Subcutaneous abdominal adipose tissue (tissue), 5 donors: ENCODE results near the gene NXN.
"Not testable (repeated sequence)": the region's sequence is repeated elsewhere in the genome, so short reads cannot be mapped to it uniquely, and the experiment has no call there.

Experiments
- H3K27ac ChIP-seq: one replicate; pipeline ENCODE4 v1.7.0; 2013; ENCODE audit warnings: low read depth, mild to moderate bottlenecking, inconsistent platforms, low read length, moderate library complexity
- H3K27me3 ChIP-seq, 5 donors: one replicate each; pipeline ENCODE4 v1.7.0; 2013; ENCODE audit warnings: low read length in 5 of 5, inconsistent platforms in 1 of 5; ENCODE audit not compliant: control insufficient read depth in 5 of 5, insufficient read depth in 4 of 5
- H3K36me3 ChIP-seq, 5 donors: one replicate each; pipeline ENCODE4 v1.7.0; 2013; ENCODE audit warnings: low read length in 5 of 5; ENCODE audit not compliant: control insufficient read depth in 5 of 5, insufficient read depth in 5 of 5
- H3K4me1 ChIP-seq, 5 donors: one replicate each; pipeline ENCODE4 v1.7.0; 2013; ENCODE audit warnings: low read length in 5 of 5, mild to moderate bottlenecking in 3 of 5, moderate library complexity in 1 of 5; ENCODE audit not compliant: control insufficient read depth in 5 of 5, insufficient read depth in 5 of 5
- H3K4me3 ChIP-seq, 5 donors: one replicate each; pipeline ENCODE4 v1.7.0; 2013; ENCODE audit warnings: low read length in 5 of 5, low read depth in 1 of 5
- H3K9ac ChIP-seq, 5 donors: one replicate each; pipeline ENCODE4 v1.7.0; 2013; ENCODE audit warnings: low read length in 5 of 5, mild to moderate bottlenecking in 4 of 5, moderate library complexity in 3 of 5
- H3K9me3 ChIP-seq, 5 donors: one replicate each; pipeline ENCODE4 v1.7.0; 2013; ENCODE audit warnings: low read length in 5 of 5; ENCODE audit not compliant: control insufficient read depth in 5 of 5
- donor health status: healthy.
- donor health status: healthy.
- donor health status: healthy.
- donor health status: healthy.
- donor health status: healthy.

Gene NXN

GRCh38 chr17:778096-778495, 201.5 kb downstream of the NXN start:
- Histone ChIP-seq H3K27me3 (no peaks in the 10 kb centered on the region), H3K4me3 (no peak overlapping the region), H3K4me1 (peaks cover 3 to 22% (median 17%) of the 10 kb centered on the region in 5 donors), H3K27ac (no peak overlapping the region), H3K9ac (no peak overlapping the region), H3K36me3 (peaks cover 20 to 56% (median 50%) of the 10 kb centered on the region in 5 donors), H3K9me3 (no peaks in the 10 kb centered on the region)

- Histone ChIP-seq H3K9me3 (no peaks in the 10 kb centered on the region), H3K27ac (no peak overlapping the region), H3K9ac (no peak overlapping the region), H3K27me3 (no peaks in the 10 kb centered on the region), H3K4me3 (no peak overlapping the region), H3K4me1 (no peaks in the 10 kb centered on the region), H3K36me3 (peaks cover 38 to 82% (median 76%) of the 10 kb centered on the region in 5 donors)
Measured at GRCh38 chr17:774313-774584, 205.3 kb downstream of the NXN start.

- H3K27me3 ChIP-seq = no peaks in the 10 kb centered on the region
- H3K36me3 ChIP-seq = peaks cover 38 to 86% (median 82%) of the 10 kb centered on the region in 5 donors
- no peak overlapping the region for H3K4me3 ChIP-seq
- no peak overlapping the region for H3K9ac ChIP-seq
- H3K27ac ChIP-seq = no peak overlapping the region
- no peaks in the 10 kb centered on the region for H3K4me1 ChIP-seq
- H3K9me3 ChIP-seq = no peaks in the 10 kb centered on the region
Measured at GRCh38 chr17:773467-774312, 205.9 kb downstream of the NXN start.

- H3K9ac ChIP-seq = no peak overlapping the region
- peaks cover 36 to 81% (median 76%) of the 10 kb centered on the region in 5 donors for H3K36me3 ChIP-seq
- H3K27ac ChIP-seq = no peak overlapping the region
- no peak overlapping the region for H3K4me3 ChIP-seq
- H3K27me3 ChIP-seq = no peaks in the 10 kb centered on the region
- no peaks in the 10 kb centered on the region for H3K4me1 ChIP-seq
- H3K9me3 ChIP-seq = no peaks in the 10 kb centered on the region
Measured at GRCh38 chr17:773016-773415, 206.6 kb downstream of the NXN start.

GRCh38 chr17:767076-767475, 212.5 kb downstream of the NXN start:
- Histone ChIP-seq H3K9me3 (no peaks in the 10 kb centered on the region), H3K27me3 (no peaks in the 10 kb centered on the region), H3K9ac (no peak overlapping the region), H3K4me1 (no peaks in the 10 kb centered on the region), H3K27ac (no peak overlapping the region), H3K36me3 (peaks cover 28 to 75% (median 68%) of the 10 kb centered on the region in 5 donors), H3K4me3 (no peak overlapping the region)

GRCh38 chr17:760371-760770, 219.2 kb downstream of the NXN start:
- Histone ChIP-seq H3K4me1 (no peaks in the 10 kb centered on the region), H3K27ac (no peak overlapping the region), H3K9me3 (no peaks in the 10 kb centered on the region), H3K9ac (no peak overlapping the region), H3K27me3 (no peaks in the 10 kb centered on the region), H3K36me3 (peaks cover 3 to 66% (median 54%) of the 10 kb centered on the region in 5 donors), H3K4me3 (no peak overlapping the region)

- no peaks in the 10 kb centered on the region for H3K27me3 ChIP-seq
Measured at GRCh38 chr17:759964-760363, 219.6 kb downstream of the NXN start.

GRCh38 chr17:756010-756567, 223.5 kb downstream of the NXN start:
- not testable (repeated sequence) for H3K27ac ChIP-seq, H3K4me3 ChIP-seq, H3K27me3 ChIP-seq, H3K9me3 ChIP-seq, H3K9ac ChIP-seq
- peaks cover 3 to 33% (median 31%) of the 10 kb centered on the region in 5 donors for H3K36me3 ChIP-seq
- peaks cover 3 to 16% (median 13%) of the 10 kb centered on the region in 5 donors for H3K4me1 ChIP-seq

More at GRCh38 chr17:759964-760363, 219.6 kb downstream of the NXN start:
- no peak overlapping the region for H3K27ac ChIP-seq
- no peaks in the 10 kb centered on the region for H3K9me3 ChIP-seq
- H3K4me1 ChIP-seq = no peaks in the 10 kb centered on the region
- H3K36me3 ChIP-seq = peaks cover 3 to 62% (median 50%) of the 10 kb centered on the region in 5 donors
- no peak overlapping the region for H3K4me3 ChIP-seq
- H3K9ac ChIP-seq = no peak overlapping the region

- H3K9ac ChIP-seq, H3K27ac ChIP-seq, H3K27me3 ChIP-seq, H3K9me3 ChIP-seq, H3K4me3 ChIP-seq: not testable (repeated sequence)
- Histone ChIP-seq H3K36me3 (peaks cover 3 to 29% (median 27%) of the 10 kb centered on the region in 5 donors), H3K4me1 (peaks cover 6 to 23% (median 19%) of the 10 kb centered on the region in 5 donors)
Measured at GRCh38 chr17:755319-755961, 224.1 kb downstream of the NXN start.

GRCh38 chr17:753418-753817, 226.2 kb downstream of the NXN start:
- Histone ChIP-seq H3K36me3 (peaks cover 0 to 19% (median 13%) of the 10 kb centered on the region in 5 donors), H3K9ac (no peak overlapping the region), H3K4me1 (peaks cover 6 to 25% (median 22%) of the 10 kb centered on the region in 5 donors), H3K27me3 (no peaks in the 10 kb centered on the region), H3K27ac (no peak overlapping the region), H3K9me3 (no peaks in the 10 kb centered on the region), H3K4me3 (peak overlapping the region in 1 of 5 donors; percentile 19)
